Astrocyte of the spinal cord (primary cell): ENCODE results near the gene SCD.
A peak's percentile ranks its signal among the peaks of the same experiment; 100 is the strongest.

ENCODE experiments used
- DNase-seq: peaks from one replicate; pipeline ENCODE4 v3.0.0; 2011; ENCODE audit warnings: low read depth, low spot score
- H3K4me3 ChIP-seq: 2 replicates; pipeline ENCODE4 v1.5.1; 2011; ENCODE audit warnings: low read depth, mild to moderate bottlenecking, low read length, moderate library complexity
- CTCF ChIP-seq: IDR thresholded peaks from 2 replicates; pipeline ENCODE4 v1.5.1; 2012; ENCODE audit warnings: low read depth, mild to moderate bottlenecking, low read length, inconsistent platforms
- in situ Hi-C: cut with HindIII; loops from 2 replicates; pipeline ENCODE4 v1.10.0; 2017; ENCODE audit warnings: low sequenced_read_pairs

SCD gene

GRCh38 chr10:100350914-100351485 lies 4.0 kb downstream of the SCD start:
- in situ Hi-C loops, result no loop called here
- peak overlapping the region; percentile 93 for H3K4me3 ChIP-seq
- DNase-seq, result no peak
- no peak for TF ChIP-seq CTCF

GRCh38 chr10:100353770-100354485 lies 6.9 kb downstream of the SCD start:
- in situ Hi-C loops, result no loop called here
- no peak for DNase-seq
- TF ChIP-seq CTCF, result no peak
- H3K4me3 ChIP-seq, result no peak overlapping the region

- H3K4me3 ChIP-seq, result no peak overlapping the region
- no peak for DNase-seq
- TF ChIP-seq CTCF, result no peak
- in situ Hi-C loops, result no loop called here
These were observed 8.1 kb downstream of the SCD start for GRCh38 chr10:100355086-100355485.

GRCh38 chr10:100356067-100357017 lies 9.3 kb downstream of the SCD start:
- TF ChIP-seq CTCF, result no peak
- H3K4me3 ChIP-seq, result no peak overlapping the region
- DNase-seq, result no peak
- in situ Hi-C loops, result no loop called here

GRCh38 chr10:100357059-100357858 lies 10.2 kb downstream of the SCD start:
- no peak for TF ChIP-seq CTCF
- in situ Hi-C loops, result no loop called here
- H3K4me3 ChIP-seq, result no peak overlapping the region
- no peak for DNase-seq

GRCh38 chr10:100359030-100359432 lies 12.0 kb downstream of the SCD start:
- in situ Hi-C loops, result no loop called here
- TF ChIP-seq CTCF, result no peak
- no peak overlapping the region for H3K4me3 ChIP-seq
- no peak for DNase-seq
